Panc1 (cell line): Measurements from ENCODE around the gene RFT1. TPM values are rescaled to one million over a fixed set of nuclear protein-coding genes. Genes with fewer than 3 reads are reported as not detected.

Source experiments
- ATAC-seq: fragments of 200-7000 bp; cut with Tn5 transposase; 2 replicates; pipeline ENCODE4 v1.9.1; 2020; ENCODE audit warnings: mild to moderate bottlenecking, moderate library complexity
- BruUV-seq: library from RNA; stranded (reverse); fragments of 400-500 nt; replicated peaks from 2 replicates; lab custom pipeline; 2021; lab: Mats Ljungman, UMichigan
- CTCF ChIA-PET: fragments of 300-600 bp; sonication (Branson Sonifier 250); formaldehyde crosslinking; loops from one replicate; lab custom pipeline; 2022; ENCODE audit warnings: antibody characterized with exemption; lab: Charles Lee
- POLR2A ChIA-PET: fragments of 300-600 bp; sonication (Branson Sonifier 250); formaldehyde crosslinking; loops from one replicate; lab custom pipeline; 2022; ENCODE audit warnings: antibody characterized with exemption; lab: Charles Lee
- DNase-seq: peaks from one replicate; pipeline ENCODE4 v3.0.0-alpha.2; 2010; ENCODE audit warnings: low read depth, low spot score
- H3K27ac ChIP-seq: 2 replicates; pipeline ENCODE4 v1.5.1; 2011; ENCODE audit warnings: mild to moderate bottlenecking, low read length, inconsistent platforms
- H3K27me3 ChIP-seq: fragments of 200-500 bp; sonication (Bioruptor generic); 2 replicates; pipeline ENCODE4 v1.6.0; 2014; ENCODE audit warnings: low read length, inconsistent platforms; ENCODE audit not compliant: control insufficient read depth, insufficient read depth
- H3K36me3 ChIP-seq: fragments of 200-500 bp; sonication (Bioruptor generic); 2 replicates; pipeline ENCODE4 v1.5.1; 2014; ENCODE audit warnings: inconsistent platforms, mild to moderate bottlenecking, low read length, moderate library complexity; ENCODE audit not compliant: control insufficient read depth, insufficient read depth
- H3K4me1 ChIP-seq: 2 replicates; pipeline ENCODE4 v1.5.1; 2011; ENCODE audit warnings: inconsistent platforms, mild to moderate bottlenecking, low read length, moderate library complexity; ENCODE audit not compliant: control insufficient read depth, insufficient read depth
- H3K4me3 ChIP-seq, 2 experiments: 2 replicates each; pipeline ENCODE4 v1.5.1; 2011 to 2012; ENCODE audit warnings: low read depth in 2 of 2, low read length in 2 of 2, mild to moderate bottlenecking in 2 of 2, inconsistent platforms in 1 of 2, moderate library complexity in 1 of 2
- H3K9me3 ChIP-seq: fragments of 200-500 bp; sonication (Bioruptor generic); 2 replicates; pipeline ENCODE4 v1.5.1; 2014; ENCODE audit warnings: low read depth, mild to moderate bottlenecking, inconsistent platforms, low read length, moderate library complexity; ENCODE audit not compliant: control insufficient read depth, insufficient read depth
- CTCF ChIP-seq: fragments of 450-650 bp; IDR thresholded peaks from 2 replicates; pipeline ENCODE4 v1.5.1; 2017; ENCODE audit warnings: mild to moderate bottlenecking
- POLR2AphosphoS5 ChIP-seq: IDR thresholded peaks from 2 replicates; pipeline ENCODE4 v1.6.1; 2012; ENCODE audit warnings: mild to moderate bottlenecking, low read depth, low read length, moderate library complexity
- REST ChIP-seq, 2 experiments: IDR thresholded peaks; 2 replicates each; pipeline ENCODE4 v1.6.1; 2011 to 2012; ENCODE audit warnings: low read depth in 2 of 2, control low read depth in 1 of 2, low read length in 1 of 2, mild to moderate bottlenecking in 1 of 2, moderate library complexity in 1 of 2; ENCODE audit not compliant: insufficient read depth in 1 of 2
- SIN3A ChIP-seq: IDR thresholded peaks from 2 replicates; pipeline ENCODE4 v1.6.1; 2012; ENCODE audit warnings: low read depth, mild to moderate bottlenecking, low read length, moderate library complexity, borderline replicate concordance; ENCODE audit not compliant: insufficient read depth
- TCF7L2 ChIP-seq: IDR thresholded peaks from 2 replicates; pipeline ENCODE4 v1.6.1; 2011; ENCODE audit warnings: mild to moderate bottlenecking, low read depth, low read length, inconsistent platforms
- in situ Hi-C: cut with HindIII; loops from 2 replicates; pipeline ENCODE4 v1.10.0; 2016; ENCODE audit warnings: low sequenced_read_pairs, low pct_unique_long_range_greater_than_20kb
- intact Hi-C: fragments of 100-400 bp; cut with micrococcal nuclease; formaldehyde crosslinking; loops from one replicate; pipeline ENCODE4 v1.10.0; 2022; ENCODE audit not compliant: unreplicated experiment
- total RNA-seq: library from RNA; stranded (reverse); gene quantifications from one replicate; pipeline ENCODE4 v1.2.1, GENCODE V29; 2021; ENCODE audit not compliant: unreplicated experiment

Gene RFT1
- total RNA-seq, 1 experiment from 2014 or later: 21.0 TPM

- H3K36me3 ChIP-seq: no peaks in the 10 kb centered on the region
- in situ Hi-C loops: no loop called here
- ATAC-seq (no peak), DNase-seq (no peak)
- no TSS peak for BruUV-seq
- TF ChIP-seq SIN3A: no peak
- TF ChIP-seq REST (IDR thresholded peaks at IDR 0.05; ENCODE audit: insufficient read depth in 1 of 2, low read depth in 2 of 2, low read length in 1 of 2): no peak
- no peak for TF ChIP-seq TCF7L2
- no peaks in the 10 kb centered on the region for H3K4me1 ChIP-seq
- no peaks in the 10 kb centered on the region for H3K9me3 ChIP-seq
- intact Hi-C loops: no loop called here
- CTCF ChIA-PET: no interaction called here
- POLR2A ChIA-PET: no interaction called here
- no peak overlapping the region for H3K27ac ChIP-seq
- no peaks in the 10 kb centered on the region for H3K27me3 ChIP-seq
- H3K4me3 ChIP-seq: no peak overlapping the region
These were observed 49.3 kb upstream of the RFT1 start for GRCh38 chr3:53179580-53179979.

GRCh38 chr3:53178246-53178645 is 48.0 kb upstream of the RFT1 start:
- in situ Hi-C loops: no loop called here
- TF ChIP-seq CTCF: no peak
- no peak for ATAC-seq
- intact Hi-C loops: no loop called here
- Histone ChIP-seq H3K27me3 (no peaks in the 10 kb centered on the region), H3K27ac (no peak overlapping the region), H3K4me3 (no peak overlapping the region), H3K4me1 (no peaks in the 10 kb centered on the region), H3K36me3 (no peaks in the 10 kb centered on the region), H3K9me3 (no peaks in the 10 kb centered on the region)
- no peak for DNase-seq
- no TSS peak for BruUV-seq
- CTCF ChIA-PET: interaction anchor here (0.7 kb wide), 1 partner anchor 67 kb away, joined by 5 read pairs; no protein-coding TSS in a partner anchor
- POLR2A ChIA-PET: no interaction called here

- Histone ChIP-seq H3K4me3 (no peak overlapping the region), H3K27me3 (no peaks in the 10 kb centered on the region), H3K9me3 (no peaks in the 10 kb centered on the region), H3K4me1 (no peaks in the 10 kb centered on the region; the same call in 1 of the 2 replicates), H3K36me3 (no peaks in the 10 kb centered on the region), H3K27ac (no peak overlapping the region)
- ChIA-PET CTCF (no interaction called here), POLR2A (no interaction called here)
- no peak for TF ChIP-seq POLR2AphosphoS5
- TF ChIP-seq SIN3A: no peak
- no peak for TF ChIP-seq REST (IDR thresholded peaks at IDR 0.05; ENCODE audit: insufficient read depth in 1 of 2, low read depth in 2 of 2, low read length in 1 of 2)
- TF ChIP-seq CTCF: no peak
- no peak for TF ChIP-seq TCF7L2
- no peak for ATAC-seq
- intact Hi-C loops: no loop called here
- BruUV-seq: no TSS peak
- in situ Hi-C loops: no loop called here
- DNase-seq: no peak
These were observed 45.6 kb upstream of the RFT1 start for GRCh38 chr3:53175613-53176540.
